Rectal smooth muscle tissue (tissue), 1 donor: Measurements from ENCODE around the gene BSCL2.
A peak's percentile ranks its signal among the peaks of the same experiment; 100 is the strongest.
"Not testable (repeated sequence)": the region's sequence is repeated elsewhere in the genome, so short reads cannot be mapped to it uniquely, and the experiment has no call there.

Experiments used
- H3K27ac ChIP-seq: one replicate; pipeline ENCODE4 v1.7.0; 2013; ENCODE audit warnings: low read depth, low read length, inconsistent platforms
- H3K27me3 ChIP-seq: one replicate; pipeline ENCODE4 v1.7.0; 2013; ENCODE audit warnings: low read length; ENCODE audit not compliant: control insufficient read depth, insufficient read depth
- H3K36me3 ChIP-seq: one replicate; pipeline ENCODE4 v1.7.0; 2013; ENCODE audit warnings: low read length; ENCODE audit not compliant: control insufficient read depth, insufficient read depth
- H3K4me1 ChIP-seq: one replicate; pipeline ENCODE4 v1.7.0; 2013; ENCODE audit warnings: low read length; ENCODE audit not compliant: control insufficient read depth, insufficient read depth
- H3K4me3 ChIP-seq: one replicate; pipeline ENCODE4 v1.7.0; 2013; ENCODE audit warnings: low read length
- H3K9ac ChIP-seq: one replicate; pipeline ENCODE4 v1.7.0; 2013; ENCODE audit warnings: low read length

Gene BSCL2

DNA sequence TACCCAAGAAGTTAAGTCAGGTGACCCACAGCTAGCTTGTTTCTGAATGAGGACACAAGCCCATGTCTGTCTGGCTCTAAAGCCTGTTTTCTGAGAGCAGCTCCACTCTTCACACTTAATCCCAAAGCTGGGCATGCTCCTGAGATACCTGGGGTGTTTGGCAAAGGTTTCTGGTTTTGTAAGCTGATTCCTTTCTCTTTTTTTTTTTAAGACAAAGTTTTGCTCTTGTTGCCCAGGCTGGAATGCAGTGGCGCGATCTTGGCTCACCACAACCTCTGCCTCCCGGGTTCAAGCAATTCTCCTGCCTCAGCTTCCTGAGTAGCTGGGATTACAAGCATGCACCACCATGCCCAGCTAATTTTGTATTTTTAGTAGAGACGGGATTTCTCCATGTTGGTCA lies 13.6 kb downstream of the BSCL2 start:
- peaks cover 14% of the 10 kb centered on the region for H3K36me3 ChIP-seq
- not testable (repeated sequence) for H3K4me1 ChIP-seq, H3K4me3 ChIP-seq, H3K27ac ChIP-seq, H3K9ac ChIP-seq, H3K27me3 ChIP-seq

DNA sequence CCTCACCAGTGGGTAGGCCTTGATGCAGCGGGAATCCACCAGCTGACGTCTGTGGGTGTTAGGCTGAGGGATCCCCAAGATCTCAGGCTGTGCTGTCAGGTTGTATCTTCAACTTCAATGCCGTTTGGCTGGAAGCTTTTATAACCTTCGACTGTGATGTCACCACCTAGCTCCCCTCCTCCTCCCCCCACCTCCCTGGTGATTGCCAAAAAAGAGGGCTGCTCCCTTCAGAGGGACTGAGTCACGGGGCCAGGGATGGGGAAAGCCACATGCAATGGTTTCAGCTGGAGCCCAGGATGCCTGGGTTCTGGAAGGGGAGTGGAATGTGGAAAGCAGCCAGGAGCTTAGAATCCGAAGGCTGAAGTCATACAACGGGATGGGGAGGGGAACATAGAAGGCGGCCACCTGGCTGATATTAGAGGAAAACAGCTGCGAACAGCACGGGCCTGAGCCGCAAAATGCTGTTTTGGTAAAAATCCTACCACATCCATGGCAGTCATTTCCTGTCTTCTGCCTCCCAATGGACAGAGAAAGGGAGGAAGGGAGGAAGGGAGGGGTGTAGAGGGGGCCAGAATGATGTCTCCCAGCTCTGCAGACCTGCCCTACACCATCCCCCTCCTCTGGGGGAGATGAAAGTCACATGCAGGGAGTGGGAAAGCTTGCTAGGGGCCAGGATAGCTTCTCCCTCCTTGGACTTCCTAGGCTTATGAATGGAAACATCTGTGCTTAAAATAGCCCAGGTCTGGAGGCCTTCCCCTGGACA lies 17.6 kb downstream of the BSCL2 start, which contains the start of gene LRRN4CL:
LRRN4CL (minus strand) TSS at position 110 of the 763 bp plus-strand sequence. CDS start 1,022 bp downstream, outside the sequence.
- Histone ChIP-seq H3K9ac (no peak within 1 kb of the TSS), H3K4me3 (peak within 1 kb of the TSS; percentile 58), H3K27me3 (peaks cover 5% of the 10 kb centered on the region), H3K4me1 (peaks cover 2% of the 10 kb centered on the region), H3K36me3 (peaks cover 14% of the 10 kb centered on the region), H3K27ac (peak within 1 kb of the TSS; percentile 74)

DNA sequence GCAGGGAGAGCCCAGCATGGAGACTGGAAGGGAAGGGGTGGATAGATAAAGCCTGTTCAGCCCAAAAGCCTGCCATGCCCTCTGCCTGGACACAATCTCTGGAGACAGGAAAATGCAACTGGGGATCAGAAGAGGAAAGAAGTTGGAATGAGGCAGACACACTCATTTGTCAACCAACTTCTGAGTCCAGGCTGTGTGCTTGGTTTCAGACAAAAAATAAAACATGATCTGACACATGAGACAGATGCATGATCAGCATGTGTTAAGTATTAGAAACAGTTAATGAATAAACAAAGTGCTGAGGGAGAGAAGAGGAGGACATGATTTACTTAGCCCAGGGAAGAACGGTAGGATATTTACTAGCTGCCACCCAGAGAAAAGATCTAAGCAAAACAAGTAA lies 18.7 kb downstream of the BSCL2 start:
- H3K4me1 ChIP-seq = peaks cover 2% of the 10 kb centered on the region
- peak overlapping the region; percentile 49 for H3K4me3 ChIP-seq
- H3K27me3 ChIP-seq = peaks cover 5% of the 10 kb centered on the region
- peaks cover 14% of the 10 kb centered on the region for H3K36me3 ChIP-seq
- H3K27ac ChIP-seq = peak overlapping the region; percentile 36
- no peak overlapping the region for H3K9ac ChIP-seq

GRCh38 chr11:62687508-62688396 lies 19.5 kb downstream of the BSCL2 start:
- no peak overlapping the region for H3K9ac ChIP-seq
- H3K27ac ChIP-seq = peak overlapping the region; percentile 37
- H3K36me3 ChIP-seq = peaks cover 12% of the 10 kb centered on the region
- peak overlapping the region; percentile 49 for H3K4me3 ChIP-seq
- peaks cover 5% of the 10 kb centered on the region for H3K27me3 ChIP-seq
- peaks cover 2% of the 10 kb centered on the region for H3K4me1 ChIP-seq

GRCh38 chr11:62682518-62682917 lies 24.7 kb downstream of the BSCL2 start:
- Histone ChIP-seq H3K9ac (no peak overlapping the region), H3K4me1 (peaks cover 7% of the 10 kb centered on the region), H3K27ac (no peak overlapping the region)

DNA sequence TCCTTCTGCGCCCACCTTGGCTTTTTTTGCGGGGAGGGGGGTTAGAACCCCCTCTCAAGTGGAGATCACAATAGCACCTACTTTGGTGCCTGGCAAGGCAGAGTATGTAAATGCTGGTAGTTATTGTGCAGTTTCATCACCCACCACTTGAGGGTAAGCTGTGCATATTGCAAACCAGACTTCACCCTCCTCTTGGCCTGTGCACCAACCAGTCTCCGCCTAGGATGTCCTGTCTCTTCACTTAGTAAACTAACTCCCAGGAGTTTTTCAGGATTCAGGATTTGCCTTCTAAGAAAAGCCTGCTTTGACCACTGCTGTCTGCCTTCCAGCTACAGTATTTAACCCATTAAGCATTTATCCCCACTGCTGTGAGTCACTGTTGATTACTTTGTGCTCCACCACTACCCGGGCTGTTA lies 26.4 kb downstream of the BSCL2 start:
- Histone ChIP-seq H3K9ac (no peak overlapping the region), H3K4me1 (peaks cover 7% of the 10 kb centered on the region), H3K4me3 (no peak overlapping the region), H3K27me3 (no peaks in the 10 kb centered on the region), H3K36me3 (peaks cover 9% of the 10 kb centered on the region), H3K27ac (no peak overlapping the region)

More at GRCh38 chr11:62682518-62682917, 24.7 kb downstream of the BSCL2 start:
- H3K4me3 ChIP-seq = no peak overlapping the region
- H3K36me3 ChIP-seq = peaks cover 4% of the 10 kb centered on the region
- H3K27me3 ChIP-seq = no peaks in the 10 kb centered on the region

DNA sequence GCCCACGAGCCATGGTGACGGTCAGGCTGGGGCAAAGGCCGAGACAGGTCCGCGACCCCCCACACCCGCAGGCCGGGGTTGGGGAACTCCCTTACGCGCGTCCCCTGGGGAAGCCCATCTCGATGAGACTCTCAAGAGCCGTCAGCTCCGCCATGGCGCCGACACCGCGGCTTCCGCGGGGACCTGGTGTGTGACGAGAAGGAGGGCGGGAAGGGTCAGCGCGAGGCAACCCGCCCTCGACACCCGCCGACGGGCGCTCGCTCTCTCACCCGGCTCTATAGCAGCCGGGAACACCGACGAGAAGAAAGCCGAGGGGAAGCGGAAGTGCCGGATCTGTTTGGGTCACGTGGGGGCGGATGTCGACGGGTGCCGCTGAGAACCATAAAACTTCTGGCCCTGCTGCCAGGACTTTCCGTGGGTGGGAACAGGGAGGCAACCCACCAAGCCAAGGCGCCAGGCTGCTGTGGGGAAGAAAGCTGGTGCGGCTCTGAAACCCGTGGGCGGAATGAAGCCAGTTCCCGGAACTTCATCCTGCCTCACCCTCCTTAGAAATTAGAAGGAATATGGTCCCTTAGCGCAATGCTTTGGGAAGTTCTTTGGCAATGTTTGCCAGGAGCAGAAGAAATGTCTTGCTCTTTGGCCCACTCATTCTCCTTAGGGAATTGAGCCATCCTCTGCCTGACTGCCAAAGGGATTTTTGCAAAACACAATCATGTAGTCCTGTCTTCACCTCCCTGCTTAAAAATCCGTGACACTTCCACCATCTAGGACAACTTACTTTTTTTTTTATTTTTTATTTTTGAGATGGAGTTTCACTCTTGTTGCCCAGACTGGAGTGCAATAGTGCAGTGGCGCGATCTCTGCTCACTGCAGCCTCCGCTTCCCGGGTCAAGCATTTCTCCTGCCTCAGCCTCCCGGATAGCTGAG lies 28.2 kb downstream of the BSCL2 start, which contains the start of gene UBXN1:
UBXN1 (minus strand) TSS at position 304 of the 927 bp plus-strand sequence; CDS start at position 154, 150 bp downstream.
- peak within 1 kb of the TSS; percentile 87 for H3K27ac ChIP-seq
- H3K36me3 ChIP-seq = peaks cover 13% of the 10 kb centered on the region
- no peaks in the 10 kb centered on the region for H3K27me3 ChIP-seq
- H3K9ac ChIP-seq = peak within 1 kb of the TSS; percentile 84
- H3K4me1 ChIP-seq = peaks cover 10% of the 10 kb centered on the region
- peak within 1 kb of the TSS; percentile 98 for H3K4me3 ChIP-seq

DNA sequence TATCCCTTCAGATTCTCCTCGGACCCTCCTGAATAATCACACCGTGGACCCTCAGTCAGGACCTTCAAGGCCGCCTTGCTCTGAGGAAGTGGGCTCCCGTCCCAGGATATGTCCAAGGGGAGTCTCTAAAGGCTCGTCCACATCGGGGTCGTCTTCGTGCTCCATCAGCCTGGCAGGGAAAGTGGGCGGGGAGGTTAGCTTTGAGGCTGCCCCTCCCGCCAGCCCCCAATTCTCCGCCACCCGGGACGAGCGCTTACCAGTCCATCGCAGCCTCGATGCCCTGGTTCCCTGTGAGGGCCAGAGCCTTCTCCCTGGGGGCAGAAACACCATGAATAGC lies 28.8 kb downstream of the BSCL2 start:
- peaks cover 10% of the 10 kb centered on the region for H3K4me1 ChIP-seq
- peaks cover 13% of the 10 kb centered on the region for H3K36me3 ChIP-seq
- peak overlapping the region; percentile 87 for H3K27ac ChIP-seq
- peak overlapping the region; percentile 84 for H3K9ac ChIP-seq
- H3K4me3 ChIP-seq = peak overlapping the region; percentile 98
- H3K27me3 ChIP-seq = no peaks in the 10 kb centered on the region

- no peak overlapping the region for H3K27ac ChIP-seq
- H3K4me1 ChIP-seq = peaks cover 10% of the 10 kb centered on the region
- no peak overlapping the region for H3K9ac ChIP-seq
- no peaks in the 10 kb centered on the region for H3K27me3 ChIP-seq
- H3K36me3 ChIP-seq = peaks cover 13% of the 10 kb centered on the region
- H3K4me3 ChIP-seq = peak overlapping the region; percentile 98
Observed at GRCh38 chr11:62677714-62678113, 29.5 kb downstream of the BSCL2 start.

GRCh38 chr11:62677156-62677555 lies 30.1 kb downstream of the BSCL2 start:
- H3K27ac ChIP-seq = no peak overlapping the region
- no peak overlapping the region for H3K4me3 ChIP-seq
- no peak overlapping the region for H3K9ac ChIP-seq
- H3K36me3 ChIP-seq = peaks cover 13% of the 10 kb centered on the region
- H3K4me1 ChIP-seq = peaks cover 10% of the 10 kb centered on the region
- H3K27me3 ChIP-seq = no peaks in the 10 kb centered on the region

DNA sequence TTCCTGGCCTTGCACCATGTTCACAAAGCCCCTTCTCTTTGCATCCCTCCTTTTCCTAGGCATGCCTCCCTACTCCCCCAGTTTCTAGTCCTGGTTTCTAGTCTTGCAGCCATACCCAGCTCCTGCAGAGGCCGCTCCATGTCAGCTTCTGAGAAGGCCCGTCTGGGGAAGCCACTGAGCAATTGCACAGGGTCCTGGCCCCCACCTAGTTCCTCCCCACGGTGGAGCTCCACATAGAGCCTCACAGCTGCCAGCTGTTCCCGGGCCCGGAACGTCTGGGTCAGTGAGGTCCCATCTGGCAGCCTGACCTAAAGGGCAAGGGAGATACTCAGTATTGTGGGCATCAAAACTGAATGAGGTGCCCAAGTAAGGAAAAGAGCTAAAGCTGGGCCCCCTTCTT lies 30.5 kb downstream of the BSCL2 start:
- H3K36me3 ChIP-seq = peaks cover 13% of the 10 kb centered on the region
- no peak overlapping the region for H3K4me3 ChIP-seq
- H3K4me1 ChIP-seq = peaks cover 10% of the 10 kb centered on the region
- no peak overlapping the region for H3K9ac ChIP-seq
- H3K27me3 ChIP-seq = no peaks in the 10 kb centered on the region
- no peak overlapping the region for H3K27ac ChIP-seq
